Activated CD8-positive, alpha-beta memory T cell treated with anti-CD3 and anti-CD28 coated beads, Interleukin-2, amount 10 ng/mL, durations not matched to agents 7 days and 5 days (primary cell): ENCODE data around the gene HERPUD1. TPM values are rescaled to one million over a fixed set of nuclear protein-coding genes. Genes with fewer than 3 reads are reported as not detected.

ENCODE experiments used
- ATAC-seq: fragments of 150-1000 bp; cut with Tn5 transposase; one replicate; pipeline ENCODE4 v1.10.0; 2021; ENCODE audit warnings: moderate library complexity
- CTCF ChIA-PET: fragments of 350-600 bp; sonication (Branson Sonifier 250); formaldehyde crosslinking; loops from one replicate; lab custom pipeline; 2021; ENCODE audit warnings: antibody characterized with exemption; lab: Charles Lee
- DNase-seq: peaks from one replicate; pipeline ENCODE4 v3.0.0-alpha.2; 2020
- H3K27ac Mint-ChIP-seq: one replicate; pipeline ENCODE4 v1.8.0; 2021; ENCODE audit warnings: mild to moderate bottlenecking, mixed read lengths
- H3K27me3 Mint-ChIP-seq: one replicate; pipeline ENCODE4 v1.8.0; 2021; ENCODE audit warnings: mixed read lengths
- H3K36me3 Mint-ChIP-seq: one replicate; pipeline ENCODE4 v1.8.0; 2021; ENCODE audit warnings: mild to moderate bottlenecking, mixed read lengths
- H3K4me1 Mint-ChIP-seq: one replicate; pipeline ENCODE4 v1.8.0; 2021; ENCODE audit warnings: mixed read lengths
- H3K4me3 Mint-ChIP-seq: one replicate; pipeline ENCODE4 v1.8.0; 2021; ENCODE audit warnings: mild to moderate bottlenecking, moderate library complexity, mixed read lengths
- H3K9me3 Mint-ChIP-seq: one replicate; pipeline ENCODE4 v1.8.0; 2022; ENCODE audit warnings: low read depth, mixed read lengths
- total RNA-seq, 2 experiments: library from RNA; stranded (reverse); gene quantifications; one replicate each; pipeline ENCODE4 v1.2.3, GENCODE V29; 2021

HERPUD1 gene
- total RNA-seq, 2 experiments from 2014 or later = 127 to 149 TPM

DNA sequence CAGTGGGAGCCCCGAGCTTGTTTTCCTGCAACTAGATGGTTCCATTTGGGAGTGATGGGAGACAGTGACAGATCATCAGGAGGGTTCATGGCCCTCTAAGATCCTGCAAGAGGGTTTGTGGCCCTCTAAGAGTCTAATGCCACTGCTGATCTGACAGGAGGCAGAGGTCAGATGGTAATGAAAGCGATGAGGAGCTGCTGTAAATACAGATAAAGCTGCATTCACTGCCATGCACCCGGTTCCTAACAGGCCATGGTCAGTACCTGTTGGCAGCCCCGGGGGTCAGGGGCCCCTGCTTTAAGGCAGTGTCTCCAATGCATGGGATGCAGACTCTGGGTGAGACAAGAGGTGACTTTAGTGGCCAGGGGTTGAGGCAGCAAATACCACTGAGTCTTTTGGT is 36.1 kb upstream of the HERPUD1 start:
- peaks cover 24% of the 10 kb centered on the region for H3K4me1 Mint-ChIP-seq
- DNase-seq (no peak), ATAC-seq (no peak)
- H3K27me3 Mint-ChIP-seq = peaks cover 41% of the 10 kb centered on the region
- CTCF ChIA-PET = no interaction called here
- no peak overlapping the region for H3K4me3 Mint-ChIP-seq
- H3K36me3 Mint-ChIP-seq = no peaks in the 10 kb centered on the region
- H3K27ac Mint-ChIP-seq = no peak overlapping the region
- H3K9me3 Mint-ChIP-seq = no peaks in the 10 kb centered on the region

DNA sequence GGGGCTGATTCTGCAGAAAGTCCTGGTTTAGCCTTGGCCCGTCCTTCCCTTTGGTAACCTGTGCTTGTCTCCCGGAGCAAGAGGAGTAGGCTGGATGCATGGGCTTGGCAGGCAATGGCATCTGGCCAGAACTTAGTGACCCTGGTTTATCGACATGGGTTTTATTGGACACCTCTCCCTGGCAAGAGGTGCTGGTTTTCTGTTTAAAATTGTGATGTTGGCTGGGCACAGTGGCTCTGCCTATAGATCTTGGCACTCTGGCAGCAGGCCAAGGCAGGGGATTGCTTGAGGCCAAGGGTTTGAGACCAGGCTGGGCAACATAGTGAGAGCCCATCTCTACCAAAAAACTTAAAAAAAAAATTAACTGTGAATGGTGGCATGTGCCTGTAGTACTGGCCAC is 35.7 kb upstream of the HERPUD1 start:
- no peak overlapping the region for H3K27ac Mint-ChIP-seq
- peaks cover 27% of the 10 kb centered on the region for H3K4me1 Mint-ChIP-seq
- H3K36me3 Mint-ChIP-seq = no peaks in the 10 kb centered on the region
- ATAC-seq (no peak), DNase-seq (no peak)
- H3K27me3 Mint-ChIP-seq = peaks cover 45% of the 10 kb centered on the region
- no peaks in the 10 kb centered on the region for H3K9me3 Mint-ChIP-seq
- CTCF ChIA-PET = no interaction called here
- no peak overlapping the region for H3K4me3 Mint-ChIP-seq

- Mint-ChIP-seq H3K4me3 (no peak overlapping the region), H3K36me3 (no peaks in the 10 kb centered on the region), H3K9me3 (no peaks in the 10 kb centered on the region), H3K27me3 (peaks cover 54% of the 10 kb centered on the region), H3K4me1 (peaks cover 27% of the 10 kb centered on the region), H3K27ac (no peak overlapping the region)
- CTCF ChIA-PET = no interaction called here
- no peak for DNase-seq
- no peak for ATAC-seq
These were observed 34.7 kb upstream of the HERPUD1 start for GRCh38 chr16:56897026-56897799.

GRCh38 chr16:56898847-56899246 is 33.1 kb upstream of the HERPUD1 start:
- CTCF ChIA-PET = no interaction called here
- H3K9me3 Mint-ChIP-seq = no peaks in the 10 kb centered on the region
- peak; percentile 71 for ATAC-seq
- H3K36me3 Mint-ChIP-seq = no peaks in the 10 kb centered on the region
- no peak overlapping the region for H3K4me3 Mint-ChIP-seq
- H3K27me3 Mint-ChIP-seq = peaks cover 58% of the 10 kb centered on the region
- H3K27ac Mint-ChIP-seq = no peak overlapping the region
- peaks cover 27% of the 10 kb centered on the region for H3K4me1 Mint-ChIP-seq
- DNase-seq = peak; percentile 62

GRCh38 chr16:56903866-56904265 is 28.1 kb upstream of the HERPUD1 start:
- no peak for ATAC-seq
- peaks cover 15% of the 10 kb centered on the region for H3K4me1 Mint-ChIP-seq
- CTCF ChIA-PET = interaction anchor here (1.4 kb wide), 1 partner anchor 13 kb away, joined by 3 read pairs; no protein-coding TSS in a partner anchor

DNA sequence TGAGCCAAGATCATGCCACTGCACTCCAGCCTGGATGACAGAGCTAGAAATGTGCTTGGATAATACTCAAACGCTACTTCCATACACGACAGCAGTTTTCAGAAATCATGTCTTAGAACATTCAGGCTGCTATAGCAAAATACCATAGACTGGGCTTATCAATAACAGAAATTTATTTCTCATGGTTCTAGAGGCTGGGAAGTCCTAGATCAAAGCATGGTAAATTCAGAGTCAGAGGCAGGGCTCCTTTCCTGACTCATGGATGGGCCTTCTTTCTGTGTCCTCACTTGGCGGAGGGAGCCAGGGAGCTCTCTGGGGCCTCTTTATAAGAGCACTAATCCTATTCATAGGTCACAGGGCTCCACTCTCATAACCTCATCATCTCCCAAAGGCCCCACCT is 24.5 kb upstream of the HERPUD1 start:
- no peak for DNase-seq
- no peaks in the 10 kb centered on the region for H3K36me3 Mint-ChIP-seq
- H3K9me3 Mint-ChIP-seq = no peaks in the 10 kb centered on the region
- peaks cover 31% of the 10 kb centered on the region for H3K27me3 Mint-ChIP-seq
- CTCF ChIA-PET = no interaction called here
- no peak overlapping the region for H3K4me3 Mint-ChIP-seq
- peaks cover 14% of the 10 kb centered on the region for H3K4me1 Mint-ChIP-seq
- ATAC-seq = no peak
- no peak overlapping the region for H3K27ac Mint-ChIP-seq

More at GRCh38 chr16:56903866-56904265, 28.1 kb upstream of the HERPUD1 start:
- Mint-ChIP-seq H3K4me3 (no peak overlapping the region), H3K27me3 (peaks cover 58% of the 10 kb centered on the region), H3K27ac (no peak overlapping the region), H3K36me3 (no peaks in the 10 kb centered on the region), H3K9me3 (no peaks in the 10 kb centered on the region)
- no peak for DNase-seq

- Mint-ChIP-seq H3K27me3 (peaks cover 38% of the 10 kb centered on the region), H3K4me3 (no peak overlapping the region), H3K9me3 (no peaks in the 10 kb centered on the region), H3K27ac (no peak overlapping the region), H3K4me1 (peaks cover 16% of the 10 kb centered on the region), H3K36me3 (no peaks in the 10 kb centered on the region)
- CTCF ChIA-PET = interaction anchor here (1.0 to 1.7 kb wide), 3 partner anchors 24 to 43 kb away, joined by 3 to 7 read pairs (median 6); no protein-coding TSS in a partner anchor
- no peak for DNase-seq
- no peak for ATAC-seq
These were observed 22.4 kb upstream of the HERPUD1 start for GRCh38 chr16:56909527-56909979.

DNA sequence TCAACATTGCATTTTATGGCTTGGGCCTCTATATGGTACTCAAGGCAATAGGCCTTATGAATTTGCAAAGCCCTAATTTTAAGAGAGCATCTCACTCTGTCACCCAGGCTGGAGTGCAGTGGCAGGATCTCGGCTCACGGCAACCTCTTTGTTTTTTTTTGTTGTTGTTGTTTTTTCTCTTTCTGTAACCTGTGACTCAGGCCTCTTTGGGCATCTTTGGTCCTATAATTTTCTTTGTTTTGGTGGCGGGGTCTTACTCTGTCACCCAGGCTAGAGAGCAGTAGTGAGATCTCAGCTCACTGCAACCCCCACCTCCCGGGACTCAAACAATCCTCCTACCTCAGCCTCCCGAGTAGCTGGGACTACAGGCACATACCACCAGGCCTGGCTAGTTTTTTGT is 21.8 kb upstream of the HERPUD1 start:
- ATAC-seq (no peak), DNase-seq (no peak)
- Mint-ChIP-seq H3K27me3 (peaks cover 39% of the 10 kb centered on the region), H3K9me3 (no peaks in the 10 kb centered on the region), H3K4me1 (peaks cover 16% of the 10 kb centered on the region), H3K27ac (no peak overlapping the region), H3K36me3 (no peaks in the 10 kb centered on the region), H3K4me3 (no peak overlapping the region)
- CTCF ChIA-PET = interaction anchor here (1.0 to 1.7 kb wide), 3 partner anchors 23 to 43 kb away, joined by 3 to 7 read pairs (median 6); no protein-coding TSS in a partner anchor

- Mint-ChIP-seq H3K9me3 (no peaks in the 10 kb centered on the region), H3K36me3 (no peaks in the 10 kb centered on the region), H3K27ac (no peak overlapping the region), H3K4me3 (no peak overlapping the region), H3K27me3 (peaks cover 33% of the 10 kb centered on the region), H3K4me1 (peaks cover 17% of the 10 kb centered on the region)
- CTCF ChIA-PET = interaction anchor here (1.7 kb wide), 2 partner anchors 42 to 44 kb away, joined by 6 to 7 read pairs; no protein-coding TSS in a partner anchor
- ATAC-seq = no peak
- DNase-seq = no peak
These were observed 21.0 kb upstream of the HERPUD1 start for GRCh38 chr16:56910654-56911539.

- no peak for ATAC-seq
- no peak for DNase-seq
- CTCF ChIA-PET = interaction anchor here (1.0 kb wide), 1 partner anchor 15 kb away, joined by 3 read pairs; no protein-coding TSS in a partner anchor
- H3K9me3 Mint-ChIP-seq = no peaks in the 10 kb centered on the region
- peaks cover 24% of the 10 kb centered on the region for H3K27me3 Mint-ChIP-seq
- H3K27ac Mint-ChIP-seq = no peak overlapping the region
- H3K4me1 Mint-ChIP-seq = peaks cover 27% of the 10 kb centered on the region
- H3K36me3 Mint-ChIP-seq = no peaks in the 10 kb centered on the region
- H3K4me3 Mint-ChIP-seq = no peak overlapping the region
These were observed 20.0 kb upstream of the HERPUD1 start for GRCh38 chr16:56911771-56912571.

DNA sequence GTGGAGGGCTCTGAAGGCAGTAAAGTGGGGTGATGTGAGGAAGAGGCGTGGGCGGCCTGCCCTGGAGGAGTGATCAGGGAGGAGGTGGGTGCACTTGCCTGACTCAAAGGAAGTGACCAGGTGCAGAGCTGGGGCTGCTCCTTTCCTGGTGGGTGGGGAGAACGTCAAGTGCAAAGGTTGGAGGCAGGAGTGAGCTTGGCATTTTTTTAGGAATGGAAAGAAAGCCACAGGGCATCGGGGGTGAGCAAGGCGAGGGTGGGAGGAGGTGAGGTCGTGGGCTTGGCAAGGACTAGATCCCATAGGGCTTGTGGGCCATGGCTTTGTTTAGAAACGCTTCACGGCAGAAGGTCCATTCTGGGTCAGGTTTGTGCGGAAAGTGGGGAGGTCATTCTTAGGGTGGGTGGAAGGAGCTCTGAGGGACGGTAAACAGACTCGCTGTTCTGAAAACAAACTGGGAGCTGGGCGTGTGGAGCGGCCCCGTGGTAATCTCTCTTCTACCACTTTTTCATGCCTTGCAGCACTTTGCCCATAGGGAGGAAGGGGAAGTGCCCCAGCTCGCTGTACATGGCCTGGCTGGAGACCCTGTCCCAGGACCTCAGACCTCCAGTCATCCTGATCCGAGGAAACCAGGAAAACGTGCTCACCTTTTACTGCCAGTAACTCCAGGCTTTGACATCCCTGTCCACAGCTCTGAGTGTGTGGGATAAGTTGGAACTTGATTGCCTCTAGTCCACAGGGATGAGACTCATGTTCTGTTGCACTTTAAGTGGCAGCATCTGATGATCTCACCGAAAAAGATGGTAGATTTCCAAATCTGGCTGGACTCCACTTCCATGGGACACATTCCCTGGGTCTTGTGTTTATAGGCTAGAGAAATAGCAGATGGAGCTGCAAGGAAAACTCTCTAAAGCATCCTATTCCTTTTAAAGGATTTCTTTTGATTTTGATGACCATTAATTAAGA is 18.9 kb upstream of the HERPUD1 start:
- ATAC-seq (no peak), DNase-seq (no peak)
- H3K4me3 Mint-ChIP-seq = no peak overlapping the region
- no peaks in the 10 kb centered on the region for H3K9me3 Mint-ChIP-seq
- no peak overlapping the region for H3K27ac Mint-ChIP-seq
- H3K27me3 Mint-ChIP-seq = peaks cover 17% of the 10 kb centered on the region
- CTCF ChIA-PET = interaction anchor here (1.0 kb wide), 1 partner anchor 14 kb away, joined by 3 read pairs; no protein-coding TSS in a partner anchor
- H3K36me3 Mint-ChIP-seq = peaks cover 3% of the 10 kb centered on the region
- H3K4me1 Mint-ChIP-seq = peaks cover 36% of the 10 kb centered on the region

DNA sequence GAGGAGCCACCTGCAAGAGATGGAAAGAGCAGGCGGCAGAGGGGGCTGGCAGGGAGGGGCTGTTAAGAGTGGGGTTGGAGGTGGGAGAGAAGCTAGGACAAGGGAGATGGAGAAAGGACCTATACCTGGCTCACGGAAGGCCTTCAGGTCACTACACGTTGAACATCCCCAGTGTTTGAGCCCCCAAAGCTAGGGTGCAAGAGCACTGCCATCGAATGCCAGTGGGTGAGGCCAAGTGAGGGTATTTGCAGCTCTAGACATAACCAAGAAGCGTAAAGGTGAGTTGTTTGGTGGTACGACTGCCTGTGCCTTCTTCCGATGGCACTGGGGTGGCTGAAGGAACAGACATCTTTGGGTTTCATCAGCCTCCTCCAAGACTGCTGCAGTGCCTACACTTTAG is 17.0 kb upstream of the HERPUD1 start:
- Mint-ChIP-seq H3K27me3 (peaks cover 19% of the 10 kb centered on the region), H3K4me1 (peaks cover 41% of the 10 kb centered on the region), H3K9me3 (no peaks in the 10 kb centered on the region), H3K27ac (no peak overlapping the region), H3K36me3 (peaks cover 3% of the 10 kb centered on the region), H3K4me3 (no peak overlapping the region)
- CTCF ChIA-PET = interaction anchor here (0.9 kb wide), 1 partner anchor 401 kb away, joined by 3 read pairs; no protein-coding TSS in a partner anchor
- DNase-seq (no peak), ATAC-seq (no peak)
